HCT116 (cell line): ENCODE results near the gene SBK2. TPM values are rescaled to one million over a fixed set of nuclear protein-coding genes. Genes with fewer than 3 reads are reported as not detected.

Experiments
- ATAC-seq: fragments of 200-7000 bp; cut with Tn5 transposase; 2 replicates; pipeline ENCODE4 v1.9.1; 2020; ENCODE audit warnings: mild to moderate bottlenecking, moderate library complexity
- BruUV-seq: library from RNA; stranded (reverse); fragments of 400-500 nt; replicated peaks from 2 replicates; lab custom pipeline; 2021; lab: Mats Ljungman, UMichigan
- CTCF ChIA-PET: fragments of 300-600 bp; sonication (Branson Sonifier 250); formaldehyde crosslinking; loops from one replicate; lab custom pipeline; 2021; ENCODE audit warnings: antibody characterized with exemption; lab: Charles Lee
- POLR2A ChIA-PET: fragments of 300-600, 350-600 bp; sonication (Branson Sonifier 250); formaldehyde crosslinking; loops from one replicate; lab custom pipeline; 2021; ENCODE audit warnings: antibody characterized with exemption; lab: Charles Lee
- RAD21 ChIA-PET, 2 experiments: fragments of 300-600 bp; sonication (Branson Sonifier 250); formaldehyde crosslinking; loops; one replicate each; lab custom pipeline; 2023; ENCODE audit warnings: low total read pairs in 2 of 2; ENCODE audit not compliant: uncharacterized antibody in 2 of 2, unreplicated experiment in 2 of 2, low non-redundant PET in 1 of 2; lab: Charles Lee
- DNase-seq: peaks from one replicate; pipeline ENCODE4 v3.0.0-alpha.2; 2010; ENCODE audit warnings: low read depth, low spot score
- H2AFZ ChIP-seq: fragments of 200-600 bp; shearing (Covaris generic), sonication (generic); 2 replicates; pipeline ENCODE4 v1.6.1; 2017; ENCODE audit warnings: low read depth, mixed run types, mixed read lengths, antibody characterized with exemption, low read length; ENCODE audit not compliant: poor library complexity, severe bottlenecking
- H3K27ac ChIP-seq: 2 replicates; pipeline ENCODE4 v1.5.1; 2012; ENCODE audit warnings: low read depth, low read length
- H3K27me3 ChIP-seq: fragments of 200-600 bp; sonication (generic); 2 replicates; pipeline ENCODE4 v1.6.1; 2016; ENCODE audit warnings: mixed run types, low read length, mixed read lengths; ENCODE audit not compliant: insufficient read depth
- H3K36me3 ChIP-seq, 2 experiments: fragments of 200-500 bp in 1 of 2; fragments of 200-600 bp in 1 of 2; sonication (Bioruptor generic) in 1 of 2; sonication (generic) in 1 of 2; 2 replicates each; pipeline versions ENCODE4 v1.5.1 to v1.6.1; 2014 to 2016; ENCODE audit warnings: low read length in 2 of 2, inconsistent platforms in 1 of 2, mixed read lengths in 1 of 2, mixed run types in 1 of 2; ENCODE audit not compliant: insufficient read depth in 2 of 2, control insufficient read depth in 1 of 2
- H3K4me1 ChIP-seq, 2 experiments: fragments of 200-600 bp in 1 of 2; sonication (generic) in 1 of 2; 2 replicates each; pipeline versions ENCODE4 v1.5.1 to v1.6.1; 2012 to 2017; ENCODE audit warnings: low read length in 2 of 2, inconsistent platforms in 1 of 2, mild to moderate bottlenecking in 1 of 2, mixed read lengths in 1 of 2, mixed run types in 1 of 2, moderate library complexity in 1 of 2; ENCODE audit not compliant: insufficient read depth in 2 of 2, control insufficient read depth in 1 of 2
- H3K4me2 ChIP-seq: fragments of 200-600 bp; sonication (generic); 2 replicates; pipeline ENCODE4 v1.6.1; 2017; ENCODE audit warnings: mixed run types, low read length, mixed read lengths
- H3K4me3 ChIP-seq, 2 experiments: fragments of 200-600 bp in 1 of 2; sonication (generic) in 1 of 2; replicated peaks in 1 of 2; 2 replicates each; pipeline ENCODE4 v1.5.1; 2011 to 2016; ENCODE audit warnings: low read length in 2 of 2, control low read depth in 1 of 2, low read depth in 1 of 2, mild to moderate bottlenecking in 1 of 2, mixed read lengths in 1 of 2, mixed run types in 1 of 2
- H3K79me2 ChIP-seq: fragments of 200-600 bp; sonication (generic); 2 replicates; pipeline ENCODE4 v1.6.1; 2017; ENCODE audit warnings: mild to moderate bottlenecking, mixed run types, low read length, moderate library complexity, mixed read lengths; ENCODE audit not compliant: insufficient read depth
- H3K9ac ChIP-seq: fragments of 200-600 bp; sonication (generic); 2 replicates; pipeline ENCODE4 v1.6.1; 2016; ENCODE audit warnings: low read length, mixed read lengths
- H3K9me2 ChIP-seq: fragments of 200-600 bp; sonication (generic), shearing (Covaris generic); 2 replicates; pipeline ENCODE4 v1.6.1; 2017; ENCODE audit warnings: mixed run types, mild to moderate bottlenecking, moderate library complexity; ENCODE audit not compliant: insufficient read depth
- H3K9me3 ChIP-seq, 2 experiments: fragments of 200-500 bp in 1 of 2; fragments of 200-600 bp in 1 of 2; sonication (Bioruptor generic) in 1 of 2; sonication (generic) in 1 of 2; 2 replicates each; pipeline ENCODE4 v1.6.1; 2014 to 2017; ENCODE audit warnings: low read length in 2 of 2, mixed read lengths in 2 of 2, inconsistent platforms in 1 of 2, low read depth in 1 of 2, mild to moderate bottlenecking in 1 of 2, mixed run types in 1 of 2, moderate library complexity in 1 of 2; ENCODE audit not compliant: control insufficient read depth in 1 of 2, insufficient read depth in 1 of 2
- H4K20me1 ChIP-seq: fragments of 200-600 bp; sonication (generic), shearing (Covaris generic); 2 replicates; pipeline ENCODE4 v1.6.1; 2017; ENCODE audit warnings: mixed run types, mild to moderate bottlenecking, moderate library complexity; ENCODE audit not compliant: insufficient read depth
- EGR1 ChIP-seq: IDR thresholded peaks from 2 replicates; pipeline ENCODE4 v1.6.1; 2012; ENCODE audit warnings: low read depth
- EZH2 ChIP-seq: fragments of 200-600 bp; sonication (generic); IDR thresholded peaks from 2 replicates; pipeline ENCODE4 v1.6.1; 2017; ENCODE audit warnings: antibody characterized with exemption, mixed run types
- JUND ChIP-seq: IDR thresholded peaks from 2 replicates; pipeline ENCODE4 v1.6.1; 2012
- REST ChIP-seq: IDR thresholded peaks from 2 replicates; pipeline ENCODE4 v1.6.1; 2012; ENCODE audit warnings: low read depth
- intact Hi-C: fragments of 100-400 bp; cut with micrococcal nuclease; formaldehyde crosslinking; loops from 2 replicates; pipeline ENCODE4 v1.10.0; 2022
- total RNA-seq: library from RNA; stranded (reverse); gene quantifications from one replicate; pipeline ENCODE4 v1.2.1, GENCODE V29; 2021; ENCODE audit not compliant: unreplicated experiment
- TF ChIP-seq, protein P1 (sequence below): IDR thresholded peaks from 2 replicates; pipeline ENCODE4 v1.6.1; 2012

The SBK2 gene
- total RNA-seq, 1 experiment from 2014 or later: 0.30 TPM

DNA sequence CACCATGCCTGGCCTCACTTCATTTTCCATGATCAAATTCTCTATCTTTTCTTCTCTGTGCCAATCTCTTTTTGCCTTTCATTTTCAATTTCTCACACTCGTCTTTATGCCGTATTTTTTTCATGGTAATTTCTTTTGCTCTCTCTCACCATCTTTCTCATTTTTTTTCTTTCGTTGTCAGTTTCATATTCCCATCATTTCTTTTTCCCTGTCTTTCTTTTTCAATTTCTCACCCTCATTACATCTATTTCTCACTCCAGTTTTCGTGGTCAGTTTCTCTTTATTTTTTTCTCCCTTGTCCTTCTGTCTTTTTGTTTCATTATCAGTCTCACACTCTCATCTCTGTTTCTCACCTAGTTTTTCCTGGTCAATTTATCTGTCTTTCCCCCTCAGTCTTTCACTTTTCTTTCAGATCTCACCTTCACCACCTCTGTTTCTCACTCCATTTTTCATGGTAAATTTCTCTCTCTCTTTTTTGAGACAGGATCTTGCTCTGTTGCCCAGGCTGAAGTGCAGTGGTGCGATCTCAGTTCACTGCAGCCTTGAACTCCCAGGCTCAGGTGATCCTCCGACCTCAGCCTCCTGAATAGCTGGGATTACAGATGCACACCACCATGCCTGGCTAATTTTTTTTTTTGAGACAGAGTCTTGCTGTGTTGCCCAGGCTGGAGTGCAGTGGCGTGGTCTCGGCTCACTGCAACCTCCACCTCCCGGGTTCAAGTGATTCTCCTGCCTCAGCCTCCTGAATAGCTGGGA, 34.6 kb downstream of the SBK2 start:
- H4K20me1 ChIP-seq: no peaks in the 10 kb centered on the region
- intact Hi-C loops: no loop called here
- H3K79me2 ChIP-seq: no peaks in the 10 kb centered on the region
- H3K4me3 ChIP-seq: no peak overlapping the region
- H3K9ac ChIP-seq: no peak overlapping the region
- RAD21 ChIA-PET: no interaction called here
- no peak overlapping the region for H3K4me2 ChIP-seq
- no peaks in the 10 kb centered on the region for H3K36me3 ChIP-seq
- H3K27ac ChIP-seq: no peak overlapping the region
- DNase-seq (no peak), ATAC-seq (no peak)
- TF ChIP-seq REST (no peak), EGR1 (no peak)
- no TSS peak for BruUV-seq
- H3K9me3 ChIP-seq: no peaks in the 10 kb centered on the region
- no peaks in the 10 kb centered on the region for H3K9me2 ChIP-seq
- no peaks in the 10 kb centered on the region for H3K27me3 ChIP-seq
- H3K4me1 ChIP-seq: peaks cover 0 to 4% of the 10 kb centered on the region in 2 experiments; a peak in 1 of 4 replicates
- H2AFZ ChIP-seq: no peak overlapping the region
- CTCF ChIA-PET: no interaction called here
- POLR2A ChIA-PET: no interaction called here

DNA sequence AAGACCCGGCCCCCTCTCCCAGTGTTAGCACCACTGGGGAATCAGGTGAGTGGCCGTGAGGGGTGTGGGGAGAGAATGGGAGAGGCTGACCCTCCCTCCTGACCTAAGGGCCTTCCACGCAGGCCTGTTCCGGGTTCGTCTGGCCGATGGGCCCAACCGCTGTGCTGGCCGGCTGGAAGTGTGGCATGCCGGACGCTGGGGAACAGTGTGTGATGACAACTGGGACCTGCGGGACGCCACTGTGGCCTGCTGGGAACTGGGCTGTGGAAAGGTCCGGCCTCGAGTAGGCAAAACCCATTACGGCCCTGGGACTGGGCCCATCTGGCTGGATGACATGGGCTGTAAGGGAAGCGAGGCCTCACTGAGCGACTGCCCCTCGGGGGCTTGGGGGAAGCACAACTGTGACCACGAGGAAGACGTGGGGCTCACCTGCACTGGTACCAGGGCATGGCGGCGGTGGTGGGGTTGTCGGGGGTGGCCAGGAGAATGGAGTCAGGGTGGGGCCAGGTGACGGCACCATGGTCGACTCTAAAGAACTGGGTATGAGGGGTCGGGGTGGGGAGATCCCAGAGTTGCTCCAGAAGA, 36.5 kb downstream of the SBK2 start:
- no peak for DNase-seq
- ATAC-seq: no peak
- intact Hi-C loops: no loop called here
- no peak overlapping the region for H2AFZ ChIP-seq
- no peak overlapping the region for H3K9ac ChIP-seq
- H3K4me3 ChIP-seq: no peak overlapping the region
- H3K27me3 ChIP-seq: no peaks in the 10 kb centered on the region
- H3K4me2 ChIP-seq: no peak overlapping the region
- ChIA-PET POLR2A (no interaction called here), RAD21 (no interaction called here), CTCF (no interaction called here)
- no peaks in the 10 kb centered on the region for H3K79me2 ChIP-seq
- TF ChIP-seq, protein P1, sequence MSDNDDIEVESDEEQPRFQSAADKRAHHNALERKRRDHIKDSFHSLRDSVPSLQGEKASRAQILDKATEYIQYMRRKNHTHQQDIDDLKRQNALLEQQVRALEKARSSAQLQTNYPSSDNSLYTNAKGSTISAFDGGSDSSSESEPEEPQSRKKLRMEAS: no peak
- TF ChIP-seq EZH2 (no peak), JUND (no peak)
- no peaks in the 10 kb centered on the region for H3K9me3 ChIP-seq
- H3K9me2 ChIP-seq: no peaks in the 10 kb centered on the region
- H3K4me1 ChIP-seq: peaks cover 0 to 11% of the 10 kb centered on the region in 2 experiments; a peak in 1 of 4 replicates
- no peak overlapping the region for H3K27ac ChIP-seq
- no peaks in the 10 kb centered on the region for H4K20me1 ChIP-seq
- no peaks in the 10 kb centered on the region for H3K36me3 ChIP-seq
- BruUV-seq: no TSS peak
